ENCODE results near the gene RBPJL.

Gene RBPJL

GRCh38 chr20:45341579-45341938, 34.9 kb downstream of the RBPJL start:
- Histone ChIP-seq H3K27ac (ENCODE audit: low read depth, low read length) (peak overlapping the region; percentile 91), H3K27me3 (ENCODE audit: control insufficient read depth in 1 of 2, insufficient read depth in 2 of 2, low read length in 2 of 2) (no peaks in the 10 kb centered on the region), H3K9ac (ENCODE audit: low read depth in 1 of 2, low read length in 2 of 2) (peak overlapping the region; percentile 16 to 96), H3K4me1 (ENCODE audit: control insufficient read depth in 1 of 2, insufficient read depth in 2 of 2, low read length in 2 of 2) (peaks cover 95 to 97% of the 10 kb centered on the region in 2 donors), H3K36me3 (ENCODE audit: control insufficient read depth in 1 of 2, insufficient read depth in 2 of 2, low read length in 2 of 2) (no peaks in the 10 kb centered on the region), H3K9me3 (ENCODE audit: control insufficient read depth in 1 of 2, low read length in 2 of 2) (no peaks in the 10 kb centered on the region), H3K4me3 (ENCODE audit: low read depth in 1 of 2, low read length in 2 of 2) (peak overlapping the region; percentile 4 to 92)

GRCh38 chr20:45341939-45342854, 35.6 kb downstream of the RBPJL start:
- no peaks in the 10 kb centered on the region for H3K27me3 ChIP-seq (ENCODE audit: control insufficient read depth in 1 of 2, insufficient read depth in 2 of 2, low read length in 2 of 2)
- no peaks in the 10 kb centered on the region for H3K9me3 ChIP-seq (ENCODE audit: control insufficient read depth in 1 of 2, low read length in 2 of 2)
- peak overlapping the region; percentile 91 for H3K27ac ChIP-seq (ENCODE audit: low read depth, low read length)

GRCh38 chr20:45342855-45343531, 36.4 kb downstream of the RBPJL start:
- peak overlapping the region; percentile 45 to 92 for H3K4me3 ChIP-seq (ENCODE audit: low read depth in 1 of 2, low read length in 2 of 2)
- no peaks in the 10 kb centered on the region for H3K27me3 ChIP-seq (ENCODE audit: control insufficient read depth in 1 of 2, insufficient read depth in 2 of 2, low read length in 2 of 2)
- peaks cover 83 to 91% of the 10 kb centered on the region in 2 donors for H3K4me1 ChIP-seq (ENCODE audit: control insufficient read depth in 1 of 2, insufficient read depth in 2 of 2, low read length in 2 of 2)
- peak overlapping the region; percentile 90 to 96 for H3K9ac ChIP-seq (ENCODE audit: low read depth in 1 of 2, low read length in 2 of 2)
- no peaks in the 10 kb centered on the region for H3K9me3 ChIP-seq (ENCODE audit: control insufficient read depth in 1 of 2, low read length in 2 of 2)
- peak overlapping the region; percentile 91 for H3K27ac ChIP-seq (ENCODE audit: low read depth, low read length)
- no peaks in the 10 kb centered on the region for H3K36me3 ChIP-seq (ENCODE audit: control insufficient read depth in 1 of 2, insufficient read depth in 2 of 2, low read length in 2 of 2)

More at GRCh38 chr20:45341939-45342854, 35.6 kb downstream of the RBPJL start:
- no peaks in the 10 kb centered on the region for H3K36me3 ChIP-seq (ENCODE audit: control insufficient read depth in 1 of 2, insufficient read depth in 2 of 2, low read length in 2 of 2)
- peak overlapping the region; percentile 16 to 96 for H3K9ac ChIP-seq (ENCODE audit: low read depth in 1 of 2, low read length in 2 of 2)
- peaks cover 91 to 95% of the 10 kb centered on the region in 2 donors for H3K4me1 ChIP-seq (ENCODE audit: control insufficient read depth in 1 of 2, insufficient read depth in 2 of 2, low read length in 2 of 2)
- peak overlapping the region; percentile 45 to 92 for H3K4me3 ChIP-seq (ENCODE audit: low read depth in 1 of 2, low read length in 2 of 2)

- Histone ChIP-seq H3K9me3 (ENCODE audit: control insufficient read depth in 1 of 2, low read length in 2 of 2) (no peaks in the 10 kb centered on the region), H3K9ac (ENCODE audit: low read depth in 1 of 2, low read length in 2 of 2) (peak overlapping the region; percentile 90 to 96), H3K27ac (ENCODE audit: low read depth, low read length) (peak overlapping the region; percentile 91), H3K36me3 (ENCODE audit: control insufficient read depth in 1 of 2, insufficient read depth in 2 of 2, low read length in 2 of 2) (no peaks in the 10 kb centered on the region), H3K4me1 (ENCODE audit: control insufficient read depth in 1 of 2, insufficient read depth in 2 of 2, low read length in 2 of 2) (peaks cover 77 to 84% of the 10 kb centered on the region in 2 donors), H3K27me3 (ENCODE audit: control insufficient read depth in 1 of 2, insufficient read depth in 2 of 2, low read length in 2 of 2) (no peaks in the 10 kb centered on the region), H3K4me3 (ENCODE audit: low read depth in 1 of 2, low read length in 2 of 2) (peak overlapping the region; percentile 70 to 92)
These were observed 37.0 kb downstream of the RBPJL start for GRCh38 chr20:45343532-45344167.

GRCh38 chr20:45344168-45344860, 37.7 kb downstream of the RBPJL start:
- peak overlapping the region; percentile 91 for H3K27ac ChIP-seq (ENCODE audit: low read depth, low read length)
- no peaks in the 10 kb centered on the region for H3K27me3 ChIP-seq (ENCODE audit: control insufficient read depth in 1 of 2, insufficient read depth in 2 of 2, low read length in 2 of 2)
- H3K4me3 ChIP-seq (ENCODE audit: low read depth in 1 of 2, low read length in 2 of 2) = peak overlapping the region; percentile 70 to 92
- no peaks in the 10 kb centered on the region for H3K36me3 ChIP-seq (ENCODE audit: control insufficient read depth in 1 of 2, insufficient read depth in 2 of 2, low read length in 2 of 2)
- H3K9me3 ChIP-seq (ENCODE audit: control insufficient read depth in 1 of 2, low read length in 2 of 2) = no peaks in the 10 kb centered on the region
- H3K9ac ChIP-seq (ENCODE audit: low read depth in 1 of 2, low read length in 2 of 2) = peak overlapping the region; percentile 90 to 96
- peaks cover 70 to 77% of the 10 kb centered on the region in 2 donors for H3K4me1 ChIP-seq (ENCODE audit: control insufficient read depth in 1 of 2, insufficient read depth in 2 of 2, low read length in 2 of 2)

- Histone ChIP-seq H3K27ac (ENCODE audit: low read depth, low read length) (peak overlapping the region; percentile 91), H3K4me1 (ENCODE audit: control insufficient read depth in 1 of 2, insufficient read depth in 2 of 2, low read length in 2 of 2) (peaks cover 60 to 67% of the 10 kb centered on the region in 2 donors), H3K9ac (ENCODE audit: low read depth in 1 of 2, low read length in 2 of 2) (peak overlapping the region; percentile 90 to 96), H3K27me3 (ENCODE audit: control insufficient read depth in 1 of 2, insufficient read depth in 2 of 2, low read length in 2 of 2) (no peaks in the 10 kb centered on the region), H3K4me3 (ENCODE audit: low read depth in 1 of 2, low read length in 2 of 2) (peak overlapping the region; percentile 70 to 92), H3K9me3 (ENCODE audit: control insufficient read depth in 1 of 2, low read length in 2 of 2) (no peaks in the 10 kb centered on the region), H3K36me3 (ENCODE audit: control insufficient read depth in 1 of 2, insufficient read depth in 2 of 2, low read length in 2 of 2) (no peaks in the 10 kb centered on the region)
These were observed 38.7 kb downstream of the RBPJL start for GRCh38 chr20:45345104-45345936.

- H3K4me1 ChIP-seq (ENCODE audit: control insufficient read depth in 1 of 2, insufficient read depth in 2 of 2, low read length in 2 of 2) = peaks cover 50 to 58% of the 10 kb centered on the region in 2 donors
- H3K27ac ChIP-seq (ENCODE audit: low read depth, low read length) = peak overlapping the region; percentile 91
- no peaks in the 10 kb centered on the region for H3K9me3 ChIP-seq (ENCODE audit: control insufficient read depth in 1 of 2, low read length in 2 of 2)
- peak overlapping the region; percentile 70 to 92 for H3K4me3 ChIP-seq (ENCODE audit: low read depth in 1 of 2, low read length in 2 of 2)
- no peaks in the 10 kb centered on the region for H3K36me3 ChIP-seq (ENCODE audit: control insufficient read depth in 1 of 2, insufficient read depth in 2 of 2, low read length in 2 of 2)
- H3K27me3 ChIP-seq (ENCODE audit: control insufficient read depth in 1 of 2, insufficient read depth in 2 of 2, low read length in 2 of 2) = no peaks in the 10 kb centered on the region
- peak overlapping the region; percentile 90 to 96 for H3K9ac ChIP-seq (ENCODE audit: low read depth in 1 of 2, low read length in 2 of 2)
These were observed 39.7 kb downstream of the RBPJL start for GRCh38 chr20:45346291-45346718.

GRCh38 chr20:45346851-45347250, 40.2 kb downstream of the RBPJL start:
- Histone ChIP-seq H3K4me1 (ENCODE audit: control insufficient read depth in 1 of 2, insufficient read depth in 2 of 2, low read length in 2 of 2) (peaks cover 45 to 52% of the 10 kb centered on the region in 2 donors), H3K9ac (ENCODE audit: low read depth in 1 of 2, low read length in 2 of 2) (peak overlapping the region; percentile 90 to 96), H3K27me3 (ENCODE audit: control insufficient read depth in 1 of 2, insufficient read depth in 2 of 2, low read length in 2 of 2) (no peaks in the 10 kb centered on the region), H3K9me3 (ENCODE audit: control insufficient read depth in 1 of 2, low read length in 2 of 2) (no peaks in the 10 kb centered on the region), H3K36me3 (ENCODE audit: control insufficient read depth in 1 of 2, insufficient read depth in 2 of 2, low read length in 2 of 2) (no peaks in the 10 kb centered on the region), H3K4me3 (ENCODE audit: low read depth in 1 of 2, low read length in 2 of 2) (peak overlapping the region; percentile 70 to 92), H3K27ac (ENCODE audit: low read depth, low read length) (peak overlapping the region; percentile 91)

All from duodenal mucosa (tissue), 2 donors.